HCT116 (cell line): ENCODE data around the gene ZBTB20. TPM values are rescaled to one million over a fixed set of nuclear protein-coding genes. Genes with fewer than 3 reads are reported as not detected.

Experiments
- ATAC-seq: fragments of 200-7000 bp; cut with Tn5 transposase; 2 replicates; pipeline ENCODE4 v1.9.1; 2020; ENCODE audit warnings: mild to moderate bottlenecking, moderate library complexity
- BruUV-seq: library from RNA; stranded (reverse); fragments of 400-500 nt; replicated peaks from 2 replicates; lab custom pipeline; 2021; lab: Mats Ljungman, UMichigan
- CTCF ChIA-PET: fragments of 300-600 bp; sonication (Branson Sonifier 250); formaldehyde crosslinking; loops from one replicate; lab custom pipeline; 2021; ENCODE audit warnings: antibody characterized with exemption; lab: Charles Lee
- POLR2A ChIA-PET: fragments of 300-600, 350-600 bp; sonication (Branson Sonifier 250); formaldehyde crosslinking; loops from one replicate; lab custom pipeline; 2021; ENCODE audit warnings: antibody characterized with exemption; lab: Charles Lee
- RAD21 ChIA-PET, 2 experiments: fragments of 300-600 bp; sonication (Branson Sonifier 250); formaldehyde crosslinking; loops; one replicate each; lab custom pipeline; 2023; ENCODE audit warnings: low total read pairs in 2 of 2; ENCODE audit not compliant: uncharacterized antibody in 2 of 2, unreplicated experiment in 2 of 2, low non-redundant PET in 1 of 2; lab: Charles Lee
- DNase-seq: peaks from one replicate; pipeline ENCODE4 v3.0.0-alpha.2; 2010; ENCODE audit warnings: low read depth, low spot score
- H2AFZ ChIP-seq: fragments of 200-600 bp; shearing (Covaris generic), sonication (generic); 2 replicates; pipeline ENCODE4 v1.6.1; 2017; ENCODE audit warnings: low read depth, mixed run types, mixed read lengths, antibody characterized with exemption, low read length; ENCODE audit not compliant: poor library complexity, severe bottlenecking
- H3K27ac ChIP-seq: 2 replicates; pipeline ENCODE4 v1.5.1; 2012; ENCODE audit warnings: low read depth, low read length
- H3K27me3 ChIP-seq: fragments of 200-600 bp; sonication (generic); 2 replicates; pipeline ENCODE4 v1.6.1; 2016; ENCODE audit warnings: mixed run types, low read length, mixed read lengths; ENCODE audit not compliant: insufficient read depth
- H3K36me3 ChIP-seq, 2 experiments: fragments of 200-500 bp in 1 of 2; fragments of 200-600 bp in 1 of 2; sonication (Bioruptor generic) in 1 of 2; sonication (generic) in 1 of 2; 2 replicates each; pipeline versions ENCODE4 v1.5.1 to v1.6.1; 2014 to 2016; ENCODE audit warnings: low read length in 2 of 2, inconsistent platforms in 1 of 2, mixed read lengths in 1 of 2, mixed run types in 1 of 2; ENCODE audit not compliant: insufficient read depth in 2 of 2, control insufficient read depth in 1 of 2
- H3K4me1 ChIP-seq, 2 experiments: fragments of 200-600 bp in 1 of 2; sonication (generic) in 1 of 2; 2 replicates each; pipeline versions ENCODE4 v1.5.1 to v1.6.1; 2012 to 2017; ENCODE audit warnings: low read length in 2 of 2, inconsistent platforms in 1 of 2, mild to moderate bottlenecking in 1 of 2, mixed read lengths in 1 of 2, mixed run types in 1 of 2, moderate library complexity in 1 of 2; ENCODE audit not compliant: insufficient read depth in 2 of 2, control insufficient read depth in 1 of 2
- H3K4me2 ChIP-seq: fragments of 200-600 bp; sonication (generic); 2 replicates; pipeline ENCODE4 v1.6.1; 2017; ENCODE audit warnings: mixed run types, low read length, mixed read lengths
- H3K4me3 ChIP-seq, 2 experiments: fragments of 200-600 bp in 1 of 2; sonication (generic) in 1 of 2; replicated peaks in 1 of 2; 2 replicates each; pipeline ENCODE4 v1.5.1; 2011 to 2016; ENCODE audit warnings: low read length in 2 of 2, control low read depth in 1 of 2, low read depth in 1 of 2, mild to moderate bottlenecking in 1 of 2, mixed read lengths in 1 of 2, mixed run types in 1 of 2
- H3K79me2 ChIP-seq: fragments of 200-600 bp; sonication (generic); 2 replicates; pipeline ENCODE4 v1.6.1; 2017; ENCODE audit warnings: mild to moderate bottlenecking, mixed run types, low read length, moderate library complexity, mixed read lengths; ENCODE audit not compliant: insufficient read depth
- H3K9ac ChIP-seq: fragments of 200-600 bp; sonication (generic); 2 replicates; pipeline ENCODE4 v1.6.1; 2016; ENCODE audit warnings: low read length, mixed read lengths
- H3K9me2 ChIP-seq: fragments of 200-600 bp; sonication (generic), shearing (Covaris generic); 2 replicates; pipeline ENCODE4 v1.6.1; 2017; ENCODE audit warnings: mixed run types, mild to moderate bottlenecking, moderate library complexity; ENCODE audit not compliant: insufficient read depth
- H3K9me3 ChIP-seq, 2 experiments: fragments of 200-500 bp in 1 of 2; fragments of 200-600 bp in 1 of 2; sonication (Bioruptor generic) in 1 of 2; sonication (generic) in 1 of 2; 2 replicates each; pipeline ENCODE4 v1.6.1; 2014 to 2017; ENCODE audit warnings: low read length in 2 of 2, mixed read lengths in 2 of 2, inconsistent platforms in 1 of 2, low read depth in 1 of 2, mild to moderate bottlenecking in 1 of 2, mixed run types in 1 of 2, moderate library complexity in 1 of 2; ENCODE audit not compliant: control insufficient read depth in 1 of 2, insufficient read depth in 1 of 2
- H4K20me1 ChIP-seq: fragments of 200-600 bp; sonication (generic), shearing (Covaris generic); 2 replicates; pipeline ENCODE4 v1.6.1; 2017; ENCODE audit warnings: mixed run types, mild to moderate bottlenecking, moderate library complexity; ENCODE audit not compliant: insufficient read depth
- CTCF ChIP-seq, 3 experiments: fragments of 200-600 bp in 1 of 3; sonication (generic) in 1 of 3; IDR thresholded peaks in 2 of 3; conservative IDR thresholded peaks in 1 of 3; 2 replicates each; pipeline ENCODE4 v1.5.1; 2012 to 2017; ENCODE audit warnings: low read depth in 2 of 3, low read length in 2 of 3, antibody characterized with exemption in 1 of 3, borderline replicate concordance in 1 of 3, control low read depth in 1 of 3, mild to moderate bottlenecking in 1 of 3, mixed read lengths in 1 of 3, mixed run types in 1 of 3, moderate library complexity in 1 of 3; ENCODE audit not compliant: insufficient read depth in 1 of 3
- EZH2phosphoT487 ChIP-seq: fragments of 200-600 bp; IDR thresholded peaks from 2 replicates; pipeline ENCODE4 v1.6.1; 2018; ENCODE audit warnings: antibody characterized with exemption, borderline replicate concordance
- POLR2A ChIP-seq: IDR thresholded peaks from 2 replicates; pipeline ENCODE4 v1.7.0; 2011; ENCODE audit warnings: borderline replicate concordance; ENCODE audit not compliant: insufficient read depth, insufficient read length; ENCODE audit errors: extremely low read depth
- REST ChIP-seq: IDR thresholded peaks from 2 replicates; pipeline ENCODE4 v1.6.1; 2012; ENCODE audit warnings: low read depth
- intact Hi-C: fragments of 100-400 bp; cut with micrococcal nuclease; formaldehyde crosslinking; loops from 2 replicates; pipeline ENCODE4 v1.10.0; 2022
- total RNA-seq: library from RNA; stranded (reverse); gene quantifications from one replicate; pipeline ENCODE4 v1.2.1, GENCODE V29; 2021; ENCODE audit not compliant: unreplicated experiment

The ZBTB20 gene
- total RNA-seq, 1 experiment from 2014 or later: 42.1 TPM

GRCh38 chr3:114967168-114967567, 179.9 kb downstream of the ZBTB20 start (continued):
- TF ChIP-seq REST (no peak), CTCF (IDR thresholded peaks at IDR 0.05 in 2 of 3, conservative IDR thresholded peaks at IDR 0.05 in 1 of 3; ENCODE audit: borderline replicate concordance in 1 of 3, insufficient read depth in 1 of 3, low read depth in 2 of 3, low read length in 2 of 3) (no peak)
- TF ChIP-seq, all 23 proteins: peak for 0

GRCh38 chr3:114962189-114962588, 184.9 kb downstream of the ZBTB20 start:
- Histone ChIP-seq H3K4me1 (no peaks in the 10 kb centered on the region), H3K27me3 (no peaks in the 10 kb centered on the region), H3K4me3 (no peak overlapping the region), H4K20me1 (no peaks in the 10 kb centered on the region), H3K9me2 (no peaks in the 10 kb centered on the region), H2AFZ (no peak overlapping the region), H3K27ac (no peak overlapping the region), H3K36me3 (no peaks in the 10 kb centered on the region), H3K9me3 (no peaks in the 10 kb centered on the region), H3K9ac (no peak overlapping the region), H3K79me2 (no peaks in the 10 kb centered on the region), H3K4me2 (no peak overlapping the region)
- ChIA-PET CTCF (no interaction called here), RAD21 (no interaction called here), POLR2A (no interaction called here)
- ATAC-seq (no peak), DNase-seq (no peak)
- intact Hi-C loops: no loop called here
- TF ChIP-seq EZH2phosphoT487: no peak
- no peak for TF ChIP-seq POLR2A
- BruUV-seq: no TSS peak
